NT2/D1 (cell line): ENCODE measurements around the gene PURB.

Source experiments
- YY1 ChIP-seq: IDR thresholded peaks from 2 replicates; pipeline ENCODE4 v1.6.1; 2011; ENCODE audit not compliant: insufficient read length, insufficient read depth
- ZNF274 ChIP-seq: IDR thresholded peaks from 2 replicates; pipeline ENCODE4 v1.6.1; 2011; ENCODE audit warnings: mild to moderate bottlenecking, low read depth, low read length

DNA sequence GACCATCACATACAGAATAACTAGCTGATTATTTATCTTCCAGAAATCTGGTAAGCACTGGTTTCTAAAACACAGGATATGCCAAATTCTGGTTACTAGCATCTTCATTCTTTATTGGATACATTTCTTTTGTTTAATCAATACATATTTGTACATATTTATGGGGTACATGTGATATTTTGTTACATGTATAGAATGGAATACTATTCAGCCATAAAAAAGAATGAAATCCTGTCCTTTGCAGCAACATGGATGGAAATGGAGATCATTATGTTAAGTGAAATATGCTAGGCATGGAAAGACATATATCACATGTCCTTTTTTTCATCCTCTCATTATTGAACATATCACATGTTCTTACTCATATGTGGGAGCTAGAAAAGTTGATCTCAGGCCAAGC, 32.7 kb upstream of the PURB start:
- no peak for TF ChIP-seq ZNF274
- TF ChIP-seq YY1 = no peak
